ENCODE measurements around the gene HGFAC.
"Not testable (repeated sequence)": the region's sequence is repeated elsewhere in the genome, so short reads cannot be mapped to it uniquely, and the experiment has no call there.

Gene HGFAC

GRCh38 chr4:3441501-3442459 lies at the start of gene HGFAC:
HGFAC (plus strand) TSS chr4:3441968; CDS start chr4:3442002, 34 bp downstream.
- no peak for DNase-seq

- no peak for DNase-seq
These were observed 49.4 kb upstream of the HGFAC start for GRCh38 chr4:3392321-3392720.

- no peak for DNase-seq
These were observed 48.6 kb upstream of the HGFAC start for GRCh38 chr4:3393171-3393570.

DNA sequence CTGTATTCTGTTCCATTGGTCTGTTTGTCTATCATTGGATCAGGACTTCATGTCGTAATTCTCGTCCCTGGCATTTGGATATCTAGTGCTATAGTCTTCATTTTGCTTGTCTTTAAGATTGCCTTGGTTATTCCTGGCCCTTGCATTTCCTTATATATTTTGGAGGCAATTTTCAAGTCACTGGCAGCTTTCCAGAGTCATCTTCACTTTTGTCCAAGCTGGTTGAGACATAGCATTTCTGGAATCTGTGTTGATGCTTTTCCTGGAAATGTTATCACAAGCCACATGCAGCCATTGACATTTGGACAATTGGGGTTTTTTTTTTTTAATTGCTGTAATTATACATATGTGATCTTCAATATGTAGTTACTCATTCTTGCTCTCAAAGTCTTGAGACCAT lies 45.2 kb upstream of the HGFAC start:
- no peak for DNase-seq

DNA sequence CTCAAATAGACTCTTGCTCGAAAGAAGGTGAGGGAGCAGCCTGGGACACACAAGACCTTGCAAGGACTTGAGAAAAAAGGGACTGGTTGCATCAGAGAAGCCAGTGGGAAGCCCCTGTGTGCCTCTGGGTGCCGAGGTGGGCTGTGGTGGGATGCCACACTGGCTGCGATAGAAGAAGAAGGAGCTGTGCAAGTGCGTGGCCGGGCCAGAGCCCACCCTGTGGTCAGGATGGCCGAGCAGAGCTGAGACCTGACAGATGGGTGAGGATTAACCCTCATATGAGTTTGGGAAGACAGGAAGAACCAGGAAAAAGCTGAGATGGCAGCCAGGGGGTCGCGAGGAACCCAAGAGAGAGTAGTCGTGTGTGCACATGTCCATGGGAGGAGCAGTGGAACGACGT lies 44.6 kb upstream of the HGFAC start:
- no peak for DNase-seq

DNA sequence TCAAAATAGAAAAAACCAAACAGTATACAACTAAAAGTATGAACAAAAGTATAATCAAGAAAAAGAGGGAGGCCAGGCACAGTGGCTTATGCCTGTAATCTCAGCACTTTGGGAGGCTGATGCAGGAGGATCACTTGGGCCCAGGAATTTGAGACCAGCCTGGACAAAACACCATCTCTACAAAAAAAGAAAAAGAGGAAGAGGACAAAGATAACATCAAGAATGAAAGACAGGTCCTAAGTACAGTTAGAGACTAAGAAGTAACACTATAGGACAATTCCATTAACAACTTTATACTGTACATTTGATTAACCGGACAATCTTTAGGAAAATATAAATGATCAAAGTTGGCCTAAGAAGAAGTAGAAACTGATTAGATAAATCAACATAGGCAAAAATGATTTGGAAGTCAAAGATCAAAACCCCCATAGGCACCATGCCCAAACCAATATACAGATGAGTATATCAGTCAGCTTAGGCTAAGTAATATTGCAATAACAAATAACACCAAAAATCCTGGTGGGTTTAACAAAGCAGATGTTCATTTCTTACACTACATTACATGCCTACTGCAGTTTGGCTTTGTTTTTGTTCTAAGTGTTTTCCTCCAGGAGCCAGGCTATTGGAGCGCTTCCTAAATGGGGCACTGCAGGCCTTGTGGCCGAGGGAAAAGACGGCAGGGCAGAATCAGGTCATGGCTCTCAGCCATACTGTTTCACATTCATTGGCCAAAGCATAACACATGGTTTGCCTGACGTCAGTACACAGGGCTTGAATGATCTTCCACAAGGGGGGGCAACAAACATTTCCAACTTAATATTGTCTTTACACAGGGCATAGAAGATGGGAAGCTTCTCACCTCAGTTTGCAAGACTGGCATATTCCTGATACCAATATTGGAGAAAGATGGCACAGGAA lies 42.2 kb upstream of the HGFAC start:
- no peak for DNase-seq

- no peak for DNase-seq
These were observed 40.2 kb upstream of the HGFAC start for GRCh38 chr4:3401436-3402171.

DNA sequence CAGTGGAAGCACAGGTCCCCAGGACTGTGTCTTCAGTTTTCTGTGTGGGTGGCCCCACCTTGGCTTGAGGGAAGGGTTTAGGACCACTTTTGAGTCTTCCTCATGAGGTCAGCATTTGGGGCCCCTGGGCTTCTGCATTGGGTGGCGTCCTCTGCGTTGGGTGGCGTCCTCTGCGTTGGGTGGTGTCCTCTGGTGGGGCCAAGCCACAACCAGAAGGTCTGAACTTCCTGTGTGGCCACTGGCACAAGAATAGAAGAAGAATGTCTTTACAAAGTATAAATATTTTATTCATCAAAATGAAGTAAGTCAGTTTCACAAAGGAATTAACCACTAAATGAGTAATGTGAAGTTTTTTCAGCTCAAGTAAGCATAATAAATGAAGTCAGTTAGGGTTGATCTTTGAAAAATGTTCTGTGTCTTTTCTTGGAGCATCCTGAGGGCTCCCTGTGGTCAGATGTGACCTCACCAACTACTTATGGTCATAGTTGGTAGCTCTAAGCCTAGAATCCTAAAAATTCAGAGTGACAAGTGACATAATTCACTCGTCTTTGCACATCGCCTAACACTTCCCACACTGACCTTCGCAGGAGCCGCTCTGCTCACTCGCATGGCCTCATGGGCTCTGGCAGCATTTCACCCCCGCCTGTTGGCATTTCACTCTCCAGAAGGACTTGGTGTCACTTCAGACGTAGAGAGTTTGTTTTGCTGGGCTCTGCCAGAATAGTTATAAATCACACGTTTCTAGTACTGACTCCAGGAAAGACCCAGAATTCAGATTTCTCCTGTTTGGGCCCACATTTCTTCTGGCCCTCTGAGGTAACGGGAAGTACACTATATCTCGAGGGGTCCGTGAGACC lies 39.0 kb upstream of the HGFAC start:
- no peak for DNase-seq

- no peak for DNase-seq
These were observed 38.3 kb upstream of the HGFAC start for GRCh38 chr4:3403348-3403906.

- DNase-seq, result no peak
These were observed 37.2 kb upstream of the HGFAC start for GRCh38 chr4:3404546-3404945.

DNA sequence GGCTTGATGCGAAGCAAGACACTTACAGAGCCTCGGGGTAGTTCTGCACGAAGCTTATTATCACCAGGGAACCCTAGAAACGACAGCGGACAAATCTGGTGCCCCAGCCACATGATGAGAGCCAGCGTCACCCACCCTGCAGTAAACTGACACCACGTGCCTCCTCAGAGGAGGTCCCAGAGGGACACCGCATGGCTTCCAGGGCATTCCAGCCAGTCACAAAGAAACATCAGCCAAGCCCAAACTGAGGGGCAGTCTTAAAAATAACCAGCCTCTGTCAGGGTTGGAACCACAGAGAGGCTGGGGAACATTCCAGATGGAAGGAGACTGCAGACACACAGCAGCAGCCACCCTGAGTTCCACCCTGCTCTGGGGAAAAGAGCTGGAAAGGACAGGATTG lies 36.6 kb upstream of the HGFAC start:
- no peak for DNase-seq

DNA sequence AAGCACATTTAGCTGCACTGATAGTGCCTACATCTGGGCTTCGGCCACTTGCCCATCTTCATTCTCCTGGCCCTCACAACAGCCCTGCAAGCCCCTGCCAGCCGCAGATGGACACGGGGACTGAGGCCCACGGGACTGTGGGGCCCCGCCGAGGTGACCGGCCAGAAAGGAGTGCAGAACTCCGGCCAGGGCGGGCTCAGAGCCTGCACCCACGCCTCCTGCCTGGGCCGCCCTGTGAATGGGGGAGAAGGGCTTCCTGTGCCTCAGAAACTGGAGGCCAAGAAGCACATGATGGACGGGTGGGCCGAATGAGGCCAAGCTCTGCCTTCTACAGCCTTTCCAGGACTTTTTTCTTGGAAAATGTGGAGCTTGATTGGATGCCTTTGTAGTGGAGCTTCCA lies 35.7 kb upstream of the HGFAC start:
- no peak for DNase-seq

DNA sequence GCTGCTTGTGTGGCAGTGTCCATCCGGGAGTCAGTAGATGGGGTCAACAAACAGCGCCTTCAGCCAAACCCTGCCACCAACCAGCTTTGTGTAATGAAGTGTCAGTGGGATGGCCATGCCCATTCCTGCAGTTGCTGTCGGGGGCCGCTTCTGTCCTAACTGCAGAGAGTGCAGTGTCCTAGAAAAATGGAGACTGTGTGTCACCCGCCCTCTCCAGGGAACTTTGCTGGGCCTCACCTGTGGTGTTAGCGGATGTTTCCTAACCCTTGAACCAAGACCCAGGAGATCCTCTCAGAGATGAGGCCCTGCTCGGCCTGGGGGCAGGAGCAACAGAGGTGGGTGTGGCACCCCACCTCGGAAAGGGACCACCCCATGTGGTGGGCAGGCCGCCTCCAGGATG lies 35.3 kb upstream of the HGFAC start:
- DNase-seq, result no peak

- DNase-seq, result no peak
These were observed 34.5 kb upstream of the HGFAC start for GRCh38 chr4:3407171-3407771.

DNA sequence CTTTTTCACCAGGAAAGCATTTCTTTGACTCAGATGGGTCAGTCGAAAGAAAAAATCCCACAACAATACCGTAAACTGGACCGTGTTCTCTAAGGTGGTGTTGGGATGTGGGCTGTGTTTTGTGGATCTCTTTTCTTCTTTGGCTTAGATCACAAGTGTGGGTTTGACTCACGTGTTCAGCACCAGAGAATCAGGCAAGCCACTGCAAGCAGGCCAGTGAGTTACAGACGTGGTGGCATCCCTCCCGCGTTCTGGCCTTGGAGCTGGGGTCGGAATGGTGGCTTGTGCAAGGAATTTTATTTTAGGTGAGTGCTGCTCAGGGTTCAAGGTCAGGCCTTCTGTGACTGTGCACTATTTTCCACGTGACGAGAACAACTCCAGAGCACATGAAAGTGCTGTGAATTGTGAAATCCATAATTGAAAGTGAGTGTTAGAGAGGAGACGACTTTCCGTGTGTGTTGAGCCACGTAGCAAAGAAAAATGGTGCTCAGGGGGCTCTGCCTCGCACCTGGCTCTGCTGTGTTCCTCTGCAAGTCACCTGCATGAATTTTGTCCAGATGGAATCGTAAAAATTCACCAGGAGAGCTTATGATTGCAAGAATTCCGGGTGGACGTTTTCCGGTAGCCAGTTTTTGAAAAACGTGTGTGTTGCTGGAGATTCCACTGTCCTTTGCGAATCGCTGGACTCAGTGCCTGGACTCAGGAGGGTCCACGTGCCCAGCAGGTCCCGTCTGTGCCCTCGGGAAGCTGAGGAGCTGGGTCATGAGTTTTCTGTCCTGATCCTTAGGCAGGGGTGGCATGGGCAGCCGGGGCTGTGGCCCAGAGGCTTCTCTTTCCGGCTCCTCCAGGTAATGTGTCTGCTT lies 33.6 kb upstream of the HGFAC start:
- DNase-seq, result no peak

GRCh38 chr4:3408793-3409330 lies 32.9 kb upstream of the HGFAC start:
- DNase-seq, result no peak

DNA sequence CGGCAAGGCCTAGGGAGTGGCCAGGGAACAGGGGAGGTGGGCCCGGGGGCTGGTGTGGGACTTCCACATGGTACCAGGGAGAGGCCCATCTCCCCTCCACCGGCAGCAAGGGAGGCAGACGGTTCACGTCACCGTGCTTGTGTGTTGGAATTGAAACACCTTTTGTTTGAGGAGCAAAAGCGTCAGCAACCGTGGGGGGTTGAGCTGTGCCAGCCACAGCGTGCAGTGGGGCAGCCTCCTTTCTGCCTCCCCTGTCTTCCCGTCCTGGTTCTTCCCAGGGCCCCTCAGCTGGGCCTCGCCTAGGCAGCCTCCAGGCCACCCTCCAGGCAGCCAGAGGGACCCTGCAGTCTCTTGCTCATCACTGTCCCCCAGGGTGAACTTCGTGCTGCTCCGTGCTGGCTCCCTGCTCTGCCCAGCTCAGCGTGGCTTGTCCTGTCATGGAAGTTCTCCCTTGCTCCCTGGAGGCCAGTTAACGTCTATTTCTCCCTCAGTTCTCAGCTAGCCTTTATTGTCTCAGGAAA lies 32.1 kb upstream of the HGFAC start:
- DNase-seq, result no peak

DNA sequence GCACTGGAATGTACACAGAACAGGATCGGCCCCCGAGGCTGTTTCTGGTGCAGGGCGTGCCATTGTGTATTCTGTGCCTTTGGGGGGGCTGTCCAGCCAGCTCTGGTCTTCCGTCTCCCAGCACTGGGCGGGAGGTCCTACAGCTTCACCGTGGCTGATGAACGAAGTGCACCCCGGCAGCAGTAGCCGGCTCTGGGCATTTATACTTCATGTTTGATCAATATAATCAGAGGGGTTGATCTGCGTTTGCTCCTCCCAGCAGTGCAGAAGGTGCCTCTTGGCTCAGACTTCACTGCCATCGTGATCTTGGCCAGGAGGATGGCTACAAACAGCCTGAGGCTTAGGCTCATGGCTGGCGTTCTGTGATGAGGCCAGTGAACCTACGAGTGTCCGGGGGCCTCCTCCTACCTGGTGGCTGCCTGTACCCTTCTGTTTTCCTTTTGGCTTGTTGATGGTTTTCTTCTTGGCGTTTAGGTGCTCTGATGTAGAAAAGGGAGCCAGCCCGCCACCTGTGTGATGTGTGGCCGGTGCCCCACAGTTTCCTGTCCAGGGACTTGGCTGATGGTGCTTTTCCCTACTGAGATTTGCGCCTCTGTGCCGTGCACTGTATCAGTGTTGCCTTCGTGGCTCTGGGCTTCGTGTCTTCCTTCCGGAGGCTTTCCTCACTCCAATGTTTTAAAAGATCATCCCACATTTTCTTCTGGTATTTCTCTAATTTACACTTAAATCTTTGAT lies 31.2 kb upstream of the HGFAC start:
- no peak for DNase-seq

DNA sequence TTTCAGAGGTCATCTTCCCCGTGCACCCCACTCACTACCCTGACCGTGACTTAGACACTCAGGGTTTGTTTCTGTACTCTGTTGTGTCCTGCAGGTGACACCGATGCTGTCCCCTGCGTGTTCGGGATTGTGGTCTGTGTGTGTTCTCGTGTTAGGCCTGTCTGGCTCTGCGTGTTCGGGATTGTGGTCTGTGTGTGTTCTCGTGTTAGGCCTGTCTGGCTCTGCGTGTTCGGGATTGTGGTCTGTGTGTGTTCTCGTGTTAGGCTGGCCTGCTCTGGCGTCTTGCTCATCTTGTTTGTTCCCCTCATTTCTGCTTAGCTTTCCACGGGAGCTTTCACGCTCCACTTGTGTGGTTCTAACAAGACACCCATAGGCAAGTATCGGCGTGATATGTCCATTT lies 30.6 kb upstream of the HGFAC start:
- not testable (repeated sequence) for DNase-seq

All from stimulated activated naive CD4-positive, alpha-beta T cell (primary cell).